Sciatic nerve (tissue), 2 donors: ENCODE data around the gene TCEANC. TPM values are rescaled to one million over a fixed set of nuclear protein-coding genes. Genes with fewer than 3 reads are reported as not detected.
"Not testable (repeated sequence)": the region's sequence is repeated elsewhere in the genome, so short reads cannot be mapped to it uniquely, and the experiment has no call there.

ENCODE experiments used
- ATAC-seq: fragments of 200-7000 bp; cut with Tn5 transposase; one replicate; pipeline ENCODE4 v1.9.1; 2020; ENCODE audit warnings: mild to moderate bottlenecking, moderate library complexity
- DNase-seq: peaks from one replicate; pipeline ENCODE4 v3.0.0-alpha.2; 2020; ENCODE audit warnings: low spot score
- intact Hi-C: fragments of 100-400 bp; cut with DNase I; formaldehyde crosslinking; loops from one replicate; pipeline ENCODE4 v1.14.2; 2022
- total RNA-seq: library from RNA; stranded (reverse); fragmentation: NEBNext Ultra II Directional; extraction: Animal tissue kit (Norgen Biotek cat#: 25700); gene quantifications from one replicate; pipeline ENCODE4 v1.2.1, GENCODE V29; 2021
- donor health status: DM: no; HTN: no; CAD: no.
- donor health status: DM: no; HTN: no; CAD: no.

Gene TCEANC
- total RNA-seq, 1 donor from 2014 or later = 10.9 TPM

GRCh38 chrX:13652287-13652793 is 601 bp upstream of the TCEANC start:
- intact Hi-C loops = no loop called here
- DNase-seq (no peak), ATAC-seq (no peak)

GRCh38 chrX:13654116-13654515 is 1.2 kb downstream of the TCEANC start:
- no peak for DNase-seq
- intact Hi-C loops = no loop called here
- no peak for ATAC-seq

- intact Hi-C loops = no loop called here
- DNase-seq (no peak), ATAC-seq (no peak)
Observed at GRCh38 chrX:13655674-13656073, 2.7 kb downstream of the TCEANC start.

GRCh38 chrX:13658602-13659001 is 5.7 kb downstream of the TCEANC start:
- DNase-seq = no peak
- intact Hi-C loops = no loop called here
- ATAC-seq = peak; percentile 46

- DNase-seq = no peak
- no peak for ATAC-seq
- intact Hi-C loops = no loop called here
Observed at GRCh38 chrX:13659063-13659462, 6.1 kb downstream of the TCEANC start.

- ATAC-seq (peak; percentile 23), DNase-seq (no peak)
- intact Hi-C loops = loop anchor here (5.0 kb wide), 1 partner anchor 370 kb away; no protein-coding TSS in a partner anchor
Observed at GRCh38 chrX:13661735-13662288, 8.9 kb downstream of the TCEANC start.

- DNase-seq = no peak
- intact Hi-C loops = loop anchor here (5.0 kb wide), 1 partner anchor 370 kb away; no protein-coding TSS in a partner anchor
- peak; percentile 84 for ATAC-seq
Observed at GRCh38 chrX:13662355-13662791, 9.4 kb downstream of the TCEANC start.

GRCh38 chrX:13664020-13664419 is 11.1 kb downstream of the TCEANC start:
- DNase-seq (no peak), ATAC-seq (no peak)
- intact Hi-C loops = loop anchor here (5.0 kb wide), 1 partner anchor 368 kb away; no protein-coding TSS in a partner anchor

- intact Hi-C loops = no loop called here
- ATAC-seq (no peak), DNase-seq (no peak)
Observed at GRCh38 chrX:13666836-13667235, 13.9 kb downstream of the TCEANC start.

GRCh38 chrX:13667919-13668318 is 15.0 kb downstream of the TCEANC start:
- ATAC-seq (no peak), DNase-seq (no peak)
- intact Hi-C loops = no loop called here

- intact Hi-C loops = no loop called here
- peak; percentile 89 for ATAC-seq
- DNase-seq = peak; percentile 77
Observed at GRCh38 chrX:13669246-13669737, 16.4 kb downstream of the TCEANC start.

- intact Hi-C loops, ATAC-seq, DNase-seq: not testable (repeated sequence)
Observed at GRCh38 chrX:13669755-13670154, 16.8 kb downstream of the TCEANC start.

GRCh38 chrX:13670197-13670596 is 17.3 kb downstream of the TCEANC start:
- ATAC-seq (no peak), DNase-seq (no peak)
- intact Hi-C loops = no loop called here

- ATAC-seq (no peak), DNase-seq (no peak)
- intact Hi-C loops = no loop called here
Observed at GRCh38 chrX:13673016-13673415, 20.1 kb downstream of the TCEANC start.

- intact Hi-C loops = no loop called here
- DNase-seq (no peak), ATAC-seq (no peak)
Observed at GRCh38 chrX:13676885-13677284, 23.9 kb downstream of the TCEANC start.

- intact Hi-C loops, ATAC-seq, DNase-seq: not testable (repeated sequence)
Observed at GRCh38 chrX:13679700-13680099, 26.8 kb downstream of the TCEANC start.

GRCh38 chrX:13681595-13681994 is 28.7 kb downstream of the TCEANC start:
- DNase-seq (no peak), ATAC-seq (no peak)
- intact Hi-C loops = no loop called here

- intact Hi-C loops = no loop called here
- DNase-seq = no peak
- no peak for ATAC-seq
Observed at GRCh38 chrX:13684361-13684760, 31.4 kb downstream of the TCEANC start.

- no peak for ATAC-seq
- no peak for DNase-seq
- intact Hi-C loops = no loop called here
Observed at GRCh38 chrX:13685126-13685763, 32.3 kb downstream of the TCEANC start.

GRCh38 chrX:13687203-13687602 is 34.3 kb downstream of the TCEANC start:
- no peak for ATAC-seq
- intact Hi-C loops = no loop called here

More at GRCh38 chrX:13687203-13687602, 34.3 kb downstream of the TCEANC start:
- DNase-seq = no peak
